Renal cortical epithelial cell (primary cell): Measurements from ENCODE around the gene GAS2. TPM values are rescaled to one million over a fixed set of nuclear protein-coding genes. Genes with fewer than 3 reads are reported as not detected.

ENCODE experiments used
- total RNA-seq: library from RNA; depleted of rRNA; stranded (reverse); fragments of >200 nt; gene quantifications from 2 replicates; pipeline ENCODE4 v1.2.3, GENCODE V29; 2014

The GAS2 gene
- total RNA-seq, 1 donor from 2014 or later = 4.4 TPM

Other genes starting within 250 kb of the GAS2 start
- 16.3 and 17.6 TPM in 2 replicates for gene FANCF, start 40.8 kb upstream of the GAS2 start, total RNA-seq
- gene SVIP, start 163.2 kb downstream of the GAS2 start, total RNA-seq = 5.8 and 8.9 TPM in 2 replicates
- not detected in 2 replicates for gene CCDC179, start 193.9 kb downstream of the GAS2 start, total RNA-seq